ENCODE data around the gene UBE2R2. TPM values are rescaled to one million over a fixed set of nuclear protein-coding genes. Genes with fewer than 3 reads are reported as not detected.

The UBE2R2 gene
- total and polyA plus RNA-seq, 2 of the 8 experiments (the other 6 are each of a cell fraction or from before 2014, with no cell fraction given): 19.4 to 42.1 TPM

- H3K27ac ChIP-seq (ENCODE audit: low read depth, low read length): no peak overlapping the region
- H2BK20ac ChIP-seq (ENCODE audit: low read length): no peak overlapping the region
- no peak overlapping the region for H2BK5ac ChIP-seq (ENCODE audit: low read depth, low read length)
- H3K9me3 ChIP-seq (ENCODE audit: insufficient read depth in 2 of 2, low read depth in 1 of 2, low read length in 1 of 2): no peaks in the 10 kb centered on the region
- no peak overlapping the region for H4K91ac ChIP-seq (replicated peaks; ENCODE audit: insufficient read length, low read length)
- no peak for DNase-seq (ENCODE audit: low read depth in 1 of 2, low spot score in 2 of 2)
- no peak overlapping the region for H2BK120ac ChIP-seq (replicated peaks; ENCODE audit: low read depth, low read length)
- peaks cover 0 to 2% of the 10 kb centered on the region in 2 experiments; a peak in 1 of 4 replicates for H3K79me2 ChIP-seq (ENCODE audit: control insufficient read depth in 1 of 2, insufficient read depth in 2 of 2, low read length in 2 of 2)
- FAIRE-seq: no peak
- H3K79me1 ChIP-seq (ENCODE audit: low read depth, low read length): no peaks in the 10 kb centered on the region; the same call in 1 of the 2 replicates
- no peak overlapping the region for H2AFZ ChIP-seq (ENCODE audit: low read length)
- no peaks in the 10 kb centered on the region for H3K23me2 ChIP-seq (ENCODE audit: low read depth, low read length)
- H3K4me3 ChIP-seq (ENCODE audit: extremely low read depth in 1 of 4, insufficient read depth in 2 of 4, low read depth in 3 of 4, low read length in 4 of 4): no peak overlapping the region
- H2BK15ac ChIP-seq (ENCODE audit: low read length): no peak overlapping the region
- H3K27me3 ChIP-seq (replicated peaks in 1 of 4; ENCODE audit: control insufficient read depth in 3 of 4, extremely low read depth in 1 of 4, insufficient read depth in 3 of 4, low read length in 3 of 4): no peaks in the 10 kb centered on the region
- H3K9ac ChIP-seq (replicated peaks in 1 of 4; ENCODE audit: extremely low read depth in 1 of 4, low read depth in 3 of 4, low read length in 3 of 4): no peak overlapping the region
- H3K23ac ChIP-seq (ENCODE audit: insufficient read length): no peak overlapping the region
- H3K36me3 ChIP-seq (ENCODE audit: control insufficient read depth in 2 of 4, insufficient read depth in 4 of 4, low read length in 3 of 4): peaks cover 16 to 67% (median 29%) of the 10 kb centered on the region in 4 experiments
- no peak overlapping the region for H4K5ac ChIP-seq (ENCODE audit: insufficient read length, low read depth, low read length)
- H3K4me2 ChIP-seq (ENCODE audit: insufficient read depth in 1 of 2, low read depth in 2 of 2, low read length in 2 of 2): no peak overlapping the region
- ChIA-PET POLR2A (ENCODE audit: partially characterized antibody) (no interaction called here), CTCF (ENCODE audit: partially characterized antibody) (interaction anchor here (0.6 to 2.2 kb wide), 3 partner anchors 26 to 123 kb away, joined by 4 to 5 read pairs (median 5); no protein-coding TSS in a partner anchor)
- no peak overlapping the region for H4K8ac ChIP-seq (ENCODE audit: extremely low read depth, insufficient read depth, low read length)
- no peak overlapping the region for H3K56ac ChIP-seq (replicated peaks; ENCODE audit: insufficient read length, low read depth, low read length)
- H4K20me1 ChIP-seq (replicated peaks in 1 of 2; ENCODE audit: control insufficient read depth in 1 of 2, insufficient read depth in 2 of 2, low read length in 2 of 2): peaks cover 0 to 7% of the 10 kb centered on the region in 2 experiments
- no peaks in the 10 kb centered on the region for H3K4me1 ChIP-seq (replicated peaks in 1 of 4; ENCODE audit: control insufficient read depth in 3 of 4, insufficient read depth in 4 of 4, low read length in 3 of 4)
- no peak overlapping the region for H3K4ac ChIP-seq (replicated peaks; ENCODE audit: insufficient read length, low read depth, low read length)
- no peak for TF ChIP-seq KDM1A (IDR thresholded peaks at IDR 0.05; ENCODE audit: borderline replicate concordance, low read length)
- TF ChIP-seq KDM4A (IDR thresholded peaks at IDR 0.05; ENCODE audit: low read depth, low read length, severe bottlenecking): no peak
- WGBS, 2 experiments (ENCODE audit: extremely low coverage in 1 of 2, insufficient coverage in 1 of 2, insufficient read length in 1 of 2, insufficient replicate concordance in 2 of 2, low coverage in 1 of 2, low lambda C conversion rate in 2 of 2, missing lambda C conversion rate in 1 of 2): 95% methylated on average over 1 of the region's 1 CpG; no CpG with 5 or more reads in 1 of the 2 experiments
- no peak overlapping the region for H2AK5ac ChIP-seq (ENCODE audit: low read depth, low read length)
- no peak overlapping the region for H3K18ac ChIP-seq (ENCODE audit: extremely low read depth, low read length)
- no peak overlapping the region for H3K14ac ChIP-seq (ENCODE audit: insufficient read length)
- no peak overlapping the region for H2BK12ac ChIP-seq (ENCODE audit: low read depth, low read length)
Observed at GRCh38 chr9:33950371-33950770, 133.4 kb downstream of the UBE2R2 start.
